Measurements from ENCODE around the gene TMOD1. TPM values are rescaled to one million over a fixed set of nuclear protein-coding genes. Genes with fewer than 3 reads are reported as not detected.

TMOD1 gene
- total and polyA plus RNA-seq, 10 of the 15 experiments (the other 5 are each of a cell fraction or from before 2014, with no cell fraction given), result 4.0 to 44.1 (median 15.4) TPM

GRCh38 chr9:97480174-97480573 is 21.3 kb upstream of the TMOD1 start (continued):
- TF ChIP-seq, protein P1, sequence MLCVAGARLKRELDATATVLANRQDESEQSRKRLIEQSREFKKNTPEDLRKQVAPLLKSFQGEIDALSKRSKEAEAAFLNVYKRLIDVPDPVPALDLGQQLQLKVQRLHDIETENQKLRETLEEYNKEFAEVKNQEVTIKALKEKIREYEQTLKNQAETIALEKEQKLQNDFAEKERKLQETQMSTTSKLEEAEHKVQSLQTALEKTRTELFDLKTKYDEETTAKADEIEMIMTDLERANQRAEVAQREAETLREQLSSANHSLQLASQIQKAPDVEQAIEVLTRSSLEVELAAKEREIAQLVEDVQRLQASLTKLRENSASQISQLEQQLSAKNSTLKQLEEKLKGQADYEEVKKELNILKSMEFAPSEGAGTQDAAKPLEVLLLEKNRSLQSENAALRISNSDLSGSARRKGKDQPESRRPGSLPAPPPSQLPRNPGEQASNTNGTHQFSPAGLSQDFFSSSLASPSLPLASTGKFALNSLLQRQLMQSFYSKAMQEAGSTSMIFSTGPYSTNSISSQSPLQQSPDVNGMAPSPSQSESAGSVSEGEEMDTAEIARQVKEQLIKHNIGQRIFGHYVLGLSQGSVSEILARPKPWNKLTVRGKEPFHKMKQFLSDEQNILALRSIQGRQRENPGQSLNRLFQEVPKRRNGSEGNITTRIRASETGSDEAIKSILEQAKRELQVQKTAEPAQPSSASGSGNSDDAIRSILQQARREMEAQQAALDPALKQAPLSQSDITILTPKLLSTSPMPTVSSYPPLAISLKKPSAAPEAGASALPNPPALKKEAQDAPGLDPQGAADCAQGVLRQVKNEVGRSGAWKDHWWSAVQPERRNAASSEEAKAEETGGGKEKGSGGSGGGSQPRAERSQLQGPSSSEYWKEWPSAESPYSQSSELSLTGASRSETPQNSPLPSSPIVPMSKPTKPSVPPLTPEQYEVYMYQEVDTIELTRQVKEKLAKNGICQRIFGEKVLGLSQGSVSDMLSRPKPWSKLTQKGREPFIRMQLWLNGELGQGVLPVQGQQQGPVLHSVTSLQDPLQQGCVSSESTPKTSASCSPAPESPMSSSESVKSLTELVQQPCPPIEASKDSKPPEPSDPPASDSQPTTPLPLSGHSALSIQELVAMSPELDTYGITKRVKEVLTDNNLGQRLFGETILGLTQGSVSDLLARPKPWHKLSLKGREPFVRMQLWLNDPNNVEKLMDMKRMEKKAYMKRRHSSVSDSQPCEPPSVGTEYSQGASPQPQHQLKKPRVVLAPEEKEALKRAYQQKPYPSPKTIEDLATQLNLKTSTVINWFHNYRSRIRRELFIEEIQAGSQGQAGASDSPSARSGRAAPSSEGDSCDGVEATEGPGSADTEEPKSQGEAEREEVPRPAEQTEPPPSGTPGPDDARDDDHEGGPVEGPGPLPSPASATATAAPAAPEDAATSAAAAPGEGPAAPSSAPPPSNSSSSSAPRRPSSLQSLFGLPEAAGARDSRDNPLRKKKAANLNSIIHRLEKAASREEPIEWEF (IDR thresholded peaks at IDR 0.05; ENCODE audit: insufficient replicate concordance, low read depth, low read length), result no peak
- TF ChIP-seq NRF1 (conservative IDR thresholded peaks at IDR 0.05; ENCODE audit: low read depth, low read length) (no peak), HCFC1 (IDR thresholded peaks at IDR 0.05; ENCODE audit: low read length) (no peak)

DNA sequence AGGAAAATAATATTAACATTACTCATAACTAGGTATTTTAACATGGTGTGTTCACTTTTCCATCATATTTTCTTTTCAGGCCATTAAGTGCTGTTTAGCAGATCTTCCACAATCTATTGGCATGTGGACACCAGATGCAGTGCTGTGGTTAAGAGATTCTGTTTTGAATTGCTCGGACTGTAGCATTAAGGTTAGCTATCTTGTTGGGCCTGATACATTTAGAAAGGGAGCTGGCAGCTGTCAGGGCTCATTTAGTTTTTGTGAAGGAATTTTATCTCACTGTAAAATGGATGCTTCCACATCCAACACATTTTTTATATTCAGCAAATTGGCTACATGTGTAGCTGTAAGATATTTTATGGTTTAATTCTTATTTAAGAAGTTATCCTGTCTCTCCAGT is 20.7 kb upstream of the TMOD1 start:
- BruUV-seq (replicated peaks), result no TSS peak
- 89% methylated on average over 1 of the region's 1 CpG for WGBS (ENCODE audit: insufficient coverage, insufficient replicate concordance, low lambda C conversion rate, missing lambda C conversion rate)
- Histone ChIP-seq H2AFZ (ENCODE audit: control insufficient read depth, low read depth, low read length) (no peak overlapping the region), H3K27ac (ENCODE audit: control insufficient read depth, insufficient read depth) (no peak overlapping the region), H3K4me3 (no peak overlapping the region), H3K79me2 (ENCODE audit: control insufficient read depth, insufficient read depth, low read length) (no peaks in the 10 kb centered on the region), H3K4me2 (ENCODE audit: control insufficient read depth, insufficient read depth) (no peak overlapping the region), H3K36me3 (ENCODE audit: control insufficient read depth in 2 of 2, insufficient read depth in 2 of 2, low read length in 1 of 2) (peaks cover 1 to 6% of the 10 kb centered on the region in 2 experiments; a peak in 3 of 4 replicates), H4K20me1 (ENCODE audit: control insufficient read depth, insufficient read depth) (no peaks in the 10 kb centered on the region), H3K9me3 (replicated peaks; ENCODE audit: control insufficient read depth, insufficient read depth, low read length) (no peaks in the 10 kb centered on the region; the same call in 2 of the 3 replicates), H3K27me3 (replicated peaks in 1 of 2; ENCODE audit: control insufficient read depth in 2 of 2, insufficient read depth in 2 of 2, low read length in 1 of 2) (no peaks in the 10 kb centered on the region), H3K4me1 (ENCODE audit: control insufficient read depth, insufficient read depth, low read length) (no peaks in the 10 kb centered on the region), H3K9ac (ENCODE audit: control insufficient read depth, insufficient read depth, low read length) (no peak overlapping the region)
- no peak for ATAC-seq
- intact Hi-C loops (cut with micrococcal nuclease; ENCODE audit: unreplicated experiment), result no loop called here
- SMC1A ChIA-PET (ENCODE audit: uncharacterized antibody, unreplicated experiment), result interaction anchor here (0.6 to 5.6 kb wide), 10 partner anchors 11 to 135 kb away, joined by 3 to 24 read pairs (median 6); partner anchors contain the start of gene TMOD1
- POLR2A ChIA-PET, result interaction anchor here (0.5 kb wide), 1 partner anchor 415 kb away, joined by 3 read pairs; no protein-coding TSS in a partner anchor
- no peak for DNase-seq (ENCODE audit: low read depth, low spot score)
- TF ChIP-seq ZNF24 (IDR thresholded peaks at IDR 0.05), result no peak
- no peak for TF ChIP-seq HSF1 (IDR thresholded peaks at IDR 0.05; ENCODE audit: low read depth, low read length)
- TF ChIP-seq, protein P2, sequence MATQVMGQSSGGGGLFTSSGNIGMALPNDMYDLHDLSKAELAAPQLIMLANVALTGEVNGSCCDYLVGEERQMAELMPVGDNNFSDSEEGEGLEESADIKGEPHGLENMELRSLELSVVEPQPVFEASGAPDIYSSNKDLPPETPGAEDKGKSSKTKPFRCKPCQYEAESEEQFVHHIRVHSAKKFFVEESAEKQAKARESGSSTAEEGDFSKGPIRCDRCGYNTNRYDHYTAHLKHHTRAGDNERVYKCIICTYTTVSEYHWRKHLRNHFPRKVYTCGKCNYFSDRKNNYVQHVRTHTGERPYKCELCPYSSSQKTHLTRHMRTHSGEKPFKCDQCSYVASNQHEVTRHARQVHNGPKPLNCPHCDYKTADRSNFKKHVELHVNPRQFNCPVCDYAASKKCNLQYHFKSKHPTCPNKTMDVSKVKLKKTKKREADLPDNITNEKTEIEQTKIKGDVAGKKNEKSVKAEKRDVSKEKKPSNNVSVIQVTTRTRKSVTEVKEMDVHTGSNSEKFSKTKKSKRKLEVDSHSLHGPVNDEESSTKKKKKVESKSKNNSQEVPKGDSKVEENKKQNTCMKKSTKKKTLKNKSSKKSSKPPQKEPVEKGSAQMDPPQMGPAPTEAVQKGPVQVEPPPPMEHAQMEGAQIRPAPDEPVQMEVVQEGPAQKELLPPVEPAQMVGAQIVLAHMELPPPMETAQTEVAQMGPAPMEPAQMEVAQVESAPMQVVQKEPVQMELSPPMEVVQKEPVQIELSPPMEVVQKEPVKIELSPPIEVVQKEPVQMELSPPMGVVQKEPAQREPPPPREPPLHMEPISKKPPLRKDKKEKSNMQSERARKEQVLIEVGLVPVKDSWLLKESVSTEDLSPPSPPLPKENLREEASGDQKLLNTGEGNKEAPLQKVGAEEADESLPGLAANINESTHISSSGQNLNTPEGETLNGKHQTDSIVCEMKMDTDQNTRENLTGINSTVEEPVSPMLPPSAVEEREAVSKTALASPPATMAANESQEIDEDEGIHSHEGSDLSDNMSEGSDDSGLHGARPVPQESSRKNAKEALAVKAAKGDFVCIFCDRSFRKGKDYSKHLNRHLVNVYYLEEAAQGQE (IDR thresholded peaks at IDR 0.05; ENCODE audit: low read depth, low read length), result no peak
- no peak for TF ChIP-seq NFIC (IDR thresholded peaks at IDR 0.05; ENCODE audit: low read depth, low read length)
- TF ChIP-seq, protein P3, sequence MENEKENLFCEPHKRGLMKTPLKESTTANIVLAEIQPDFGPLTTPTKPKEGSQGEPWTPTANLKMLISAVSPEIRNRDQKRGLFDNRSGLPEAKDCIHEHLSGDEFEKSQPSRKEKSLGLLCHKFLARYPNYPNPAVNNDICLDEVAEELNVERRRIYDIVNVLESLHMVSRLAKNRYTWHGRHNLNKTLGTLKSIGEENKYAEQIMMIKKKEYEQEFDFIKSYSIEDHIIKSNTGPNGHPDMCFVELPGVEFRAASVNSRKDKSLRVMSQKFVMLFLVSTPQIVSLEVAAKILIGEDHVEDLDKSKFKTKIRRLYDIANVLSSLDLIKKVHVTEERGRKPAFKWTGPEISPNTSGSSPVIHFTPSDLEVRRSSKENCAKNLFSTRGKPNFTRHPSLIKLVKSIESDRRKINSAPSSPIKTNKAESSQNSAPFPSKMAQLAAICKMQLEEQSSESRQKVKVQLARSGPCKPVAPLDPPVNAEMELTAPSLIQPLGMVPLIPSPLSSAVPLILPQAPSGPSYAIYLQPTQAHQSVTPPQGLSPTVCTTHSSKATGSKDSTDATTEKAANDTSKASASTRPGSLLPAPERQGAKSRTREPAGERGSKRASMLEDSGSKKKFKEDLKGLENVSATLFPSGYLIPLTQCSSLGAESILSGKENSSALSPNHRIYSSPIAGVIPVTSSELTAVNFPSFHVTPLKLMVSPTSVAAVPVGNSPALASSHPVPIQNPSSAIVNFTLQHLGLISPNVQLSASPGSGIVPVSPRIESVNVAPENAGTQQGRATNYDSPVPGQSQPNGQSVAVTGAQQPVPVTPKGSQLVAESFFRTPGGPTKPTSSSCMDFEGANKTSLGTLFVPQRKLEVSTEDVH (IDR thresholded peaks at IDR 0.05; ENCODE audit: low read depth, partially characterized antibody), result no peak
- RAD21 ChIA-PET (ENCODE audit: unreplicated experiment), result interaction anchor here (0.7 to 1.8 kb wide), 5 partner anchors 12 to 135 kb away, joined by 3 to 5 read pairs (median 3); partner anchors contain the start of gene TMOD1
- in situ Hi-C loops (cut with MboI), result no loop called here
- CTCF ChIA-PET, result interaction anchor here (1.1 to 5.7 kb wide), 6 partner anchors 12 to 135 kb away, joined by 3 to 70 read pairs (median 9); partner anchors contain the start of gene TMOD1
- no peak for FAIRE-seq
